Astrocyte (in vitro differentiated cells and primary cell): ENCODE results near the gene CCSER1. TPM values are rescaled to one million over a fixed set of nuclear protein-coding genes. Genes with fewer than 3 reads are reported as not detected.

ENCODE experiments used
- DNase-seq: peaks from one replicate; pipeline ENCODE4 v3.0.0-alpha.2; 2010; ENCODE audit warnings: low read depth
- FAIRE-seq: peaks from 2 replicates; lab custom pipeline; 2011; peaks lifted over from hg19 to GRCh38; lab: Jason Lieb, UNC
- H2AFZ ChIP-seq: 2 replicates; pipeline ENCODE4 v1.6.0; 2012; ENCODE audit warnings: low read depth, low read length, inconsistent platforms
- H3K27ac ChIP-seq: 2 replicates; pipeline ENCODE4 v1.5.1; 2011; ENCODE audit warnings: low read depth, low read length, inconsistent platforms
- H3K27me3 ChIP-seq: 2 replicates; pipeline ENCODE4 v1.6.0; 2011; ENCODE audit warnings: low read length, inconsistent platforms; ENCODE audit not compliant: insufficient read depth
- H3K36me3 ChIP-seq: 2 replicates; pipeline ENCODE4 v1.5.1; 2011; ENCODE audit warnings: low read length, inconsistent platforms; ENCODE audit not compliant: insufficient read depth
- H3K4me1 ChIP-seq: 2 replicates; pipeline ENCODE4 v1.5.1; 2011; ENCODE audit warnings: low read length, inconsistent platforms; ENCODE audit not compliant: insufficient read depth
- H3K4me2 ChIP-seq: 2 replicates; pipeline ENCODE4 v1.6.0; 2012; ENCODE audit warnings: low read length, inconsistent platforms
- H3K4me3 ChIP-seq: 2 replicates; pipeline ENCODE4 v1.5.1; 2011; ENCODE audit warnings: low read depth, mild to moderate bottlenecking, low read length, inconsistent platforms; ENCODE audit not compliant: insufficient read depth
- H3K79me2 ChIP-seq: 2 replicates; pipeline ENCODE4 v1.6.0; 2012; ENCODE audit warnings: mild to moderate bottlenecking, low read length, inconsistent platforms; ENCODE audit not compliant: insufficient read depth
- H3K9ac ChIP-seq: 2 replicates; pipeline ENCODE4 v1.6.0; 2012; ENCODE audit warnings: mild to moderate bottlenecking, low read length, inconsistent platforms
- H3K9me3 ChIP-seq: 2 replicates; pipeline ENCODE4 v1.5.1; 2012; ENCODE audit warnings: low read depth, mild to moderate bottlenecking, low read length, inconsistent platforms; ENCODE audit not compliant: insufficient read depth
- H4K20me1 ChIP-seq: 2 replicates; pipeline ENCODE4 v1.6.0; 2012; ENCODE audit warnings: low read length, inconsistent platforms; ENCODE audit not compliant: insufficient read depth
- H3K27ac Mint-ChIP-seq: one replicate; pipeline ENCODE4 v1.8.0; 2021; ENCODE audit warnings: mild to moderate bottlenecking, mixed read lengths; ENCODE audit not compliant: unreplicated experiment
- H3K27me3 Mint-ChIP-seq: one replicate; pipeline ENCODE4 v1.8.0; 2021; ENCODE audit warnings: low read depth, mixed read lengths; ENCODE audit not compliant: unreplicated experiment
- H3K36me3 Mint-ChIP-seq: one replicate; pipeline ENCODE4 v1.8.0; 2021; ENCODE audit warnings: low read depth, mixed read lengths; ENCODE audit not compliant: unreplicated experiment
- H3K4me1 Mint-ChIP-seq: one replicate; pipeline ENCODE4 v1.8.0; 2021; ENCODE audit warnings: low read depth, mixed read lengths; ENCODE audit not compliant: unreplicated experiment
- H3K4me3 Mint-ChIP-seq: one replicate; pipeline ENCODE4 v1.8.0; 2021; ENCODE audit warnings: mild to moderate bottlenecking, moderate library complexity, mixed read lengths; ENCODE audit not compliant: unreplicated experiment
- H3K9me3 Mint-ChIP-seq: one replicate; pipeline ENCODE4 v1.8.0; 2021; ENCODE audit warnings: mild to moderate bottlenecking, mixed read lengths; ENCODE audit not compliant: unreplicated experiment
- EZH2 ChIP-seq: IDR thresholded peaks from 2 replicates; pipeline ENCODE4 v1.6.1; 2012; ENCODE audit warnings: mild to moderate bottlenecking, low read length, inconsistent platforms; ENCODE audit not compliant: insufficient read depth
- total RNA-seq: library from RNA; stranded (reverse); gene quantifications from 2 replicates; pipeline ENCODE4 v1.2.1, GENCODE V29; 2021
- TF ChIP-seq, protein P1 (sequence below): IDR thresholded peaks from 2 replicates; pipeline ENCODE4 v1.5.1; 2011; ENCODE audit warnings: low read depth, mild to moderate bottlenecking, inconsistent platforms, low read length, moderate library complexity; ENCODE audit not compliant: insufficient read depth

Gene CCSER1
- total RNA-seq, 1 donor from 2014 or later: 2.2 TPM

DNA sequence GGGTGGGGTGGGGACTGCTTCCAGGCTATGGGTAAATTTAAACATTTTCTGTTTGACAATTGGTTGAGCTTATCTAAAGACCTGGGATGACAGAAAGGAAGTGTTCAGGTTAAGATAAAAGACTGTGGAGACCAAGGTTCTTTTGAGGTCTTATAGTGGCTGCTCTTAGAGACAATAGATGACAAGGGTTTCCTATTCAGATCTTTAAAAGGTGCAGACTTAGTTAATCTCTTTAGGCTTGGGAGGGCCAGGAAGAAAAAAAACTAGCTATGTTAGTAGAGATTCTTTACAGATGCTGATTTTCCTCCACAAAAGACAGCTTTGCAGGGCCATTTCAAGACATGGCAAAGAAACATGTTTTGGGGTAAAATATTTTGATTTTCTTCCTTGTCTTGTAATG lies 972.5 kb downstream of the CCSER1 start:
- Histone ChIP-seq H4K20me1 (no peaks in the 10 kb centered on the region), H3K4me1 (no peaks in the 10 kb centered on the region), H3K4me3 (no peak overlapping the region), H2AFZ (no peak overlapping the region), H3K27ac (no peak overlapping the region), H3K9me3 (no peaks in the 10 kb centered on the region), H3K27me3 (no peaks in the 10 kb centered on the region), H3K79me2 (no peaks in the 10 kb centered on the region), H3K36me3 (no peaks in the 10 kb centered on the region), H3K4me2 (no peak overlapping the region), H3K9ac (no peak overlapping the region)
- Mint-ChIP-seq H3K9me3 (peaks cover 7% of the 10 kb centered on the region), H3K36me3 (no peaks in the 10 kb centered on the region), H3K4me3 (no peak overlapping the region), H3K4me1 (no peaks in the 10 kb centered on the region), H3K27ac (no peak overlapping the region), H3K27me3 (no peaks in the 10 kb centered on the region)
- FAIRE-seq (no peak), DNase-seq (no peak)
- TF ChIP-seq, protein P1, sequence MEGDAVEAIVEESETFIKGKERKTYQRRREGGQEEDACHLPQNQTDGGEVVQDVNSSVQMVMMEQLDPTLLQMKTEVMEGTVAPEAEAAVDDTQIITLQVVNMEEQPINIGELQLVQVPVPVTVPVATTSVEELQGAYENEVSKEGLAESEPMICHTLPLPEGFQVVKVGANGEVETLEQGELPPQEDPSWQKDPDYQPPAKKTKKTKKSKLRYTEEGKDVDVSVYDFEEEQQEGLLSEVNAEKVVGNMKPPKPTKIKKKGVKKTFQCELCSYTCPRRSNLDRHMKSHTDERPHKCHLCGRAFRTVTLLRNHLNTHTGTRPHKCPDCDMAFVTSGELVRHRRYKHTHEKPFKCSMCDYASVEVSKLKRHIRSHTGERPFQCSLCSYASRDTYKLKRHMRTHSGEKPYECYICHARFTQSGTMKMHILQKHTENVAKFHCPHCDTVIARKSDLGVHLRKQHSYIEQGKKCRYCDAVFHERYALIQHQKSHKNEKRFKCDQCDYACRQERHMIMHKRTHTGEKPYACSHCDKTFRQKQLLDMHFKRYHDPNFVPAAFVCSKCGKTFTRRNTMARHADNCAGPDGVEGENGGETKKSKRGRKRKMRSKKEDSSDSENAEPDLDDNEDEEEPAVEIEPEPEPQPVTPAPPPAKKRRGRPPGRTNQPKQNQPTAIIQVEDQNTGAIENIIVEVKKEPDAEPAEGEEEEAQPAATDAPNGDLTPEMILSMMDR: no peak
- TF ChIP-seq EZH2: no peak

DNA sequence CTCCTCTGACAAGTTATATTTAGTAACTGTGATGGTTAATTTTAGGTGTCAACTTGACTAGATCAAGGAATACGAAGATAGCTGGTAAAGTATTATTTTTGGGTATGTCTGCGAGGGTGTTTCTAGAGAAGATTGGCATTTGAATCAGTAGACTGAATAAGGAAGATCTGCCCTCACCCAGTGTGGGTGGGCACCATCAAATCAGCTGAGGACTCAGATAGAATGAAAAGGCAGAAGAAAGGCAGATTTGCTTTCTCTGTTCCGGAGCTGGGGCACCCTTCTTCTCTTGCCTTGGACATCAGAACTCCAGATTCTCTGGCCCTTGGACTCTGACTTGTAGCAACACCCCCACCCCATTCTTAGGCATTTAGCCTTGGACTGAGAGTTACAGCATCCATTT lies 981.6 kb downstream of the CCSER1 start:
- Histone ChIP-seq H2AFZ (no peak overlapping the region), H3K4me3 (no peak overlapping the region), H3K4me1 (no peaks in the 10 kb centered on the region), H3K9me3 (no peaks in the 10 kb centered on the region), H3K27me3 (no peaks in the 10 kb centered on the region), H3K9ac (no peak overlapping the region), H3K36me3 (no peaks in the 10 kb centered on the region), H3K79me2 (no peaks in the 10 kb centered on the region), H3K4me2 (no peak overlapping the region), H4K20me1 (no peaks in the 10 kb centered on the region), H3K27ac (no peak overlapping the region)
- Mint-ChIP-seq H3K36me3 (no peaks in the 10 kb centered on the region), H3K9me3 (peaks cover 5% of the 10 kb centered on the region), H3K27me3 (no peaks in the 10 kb centered on the region), H3K4me3 (no peak overlapping the region), H3K4me1 (no peaks in the 10 kb centered on the region), H3K27ac (no peak overlapping the region)
- FAIRE-seq: no peak
- no peak for TF ChIP-seq EZH2
- DNase-seq: no peak

DNA sequence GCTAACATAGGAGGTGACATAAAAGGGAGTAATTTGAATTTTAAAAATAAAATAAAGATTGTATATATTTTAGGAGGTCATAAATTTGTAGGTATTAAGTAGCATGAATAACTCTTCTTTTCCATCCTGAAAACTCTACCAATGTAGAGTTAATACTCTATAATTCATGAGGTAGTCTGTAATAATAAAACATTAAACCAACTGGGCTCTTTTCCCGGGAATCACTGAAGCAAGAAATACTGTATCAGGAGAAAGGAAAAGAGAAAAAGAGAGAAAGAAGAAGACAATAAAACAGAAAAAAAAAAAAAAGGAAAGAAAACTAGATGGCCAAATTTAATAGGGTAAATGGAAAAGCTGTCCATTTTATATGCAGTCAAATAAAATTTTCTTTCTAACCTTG lies 984.4 kb downstream of the CCSER1 start:
- H3K27ac Mint-ChIP-seq: no peak overlapping the region
- Histone ChIP-seq H3K27me3 (no peaks in the 10 kb centered on the region), H4K20me1 (no peaks in the 10 kb centered on the region), H3K36me3 (no peaks in the 10 kb centered on the region), H3K4me3 (no peak overlapping the region), H3K79me2 (no peaks in the 10 kb centered on the region), H3K9ac (no peak overlapping the region), H3K4me1 (no peaks in the 10 kb centered on the region), H2AFZ (no peak overlapping the region), H3K27ac (no peak overlapping the region), H3K9me3 (no peaks in the 10 kb centered on the region), H3K4me2 (no peak overlapping the region)
- DNase-seq (no peak), FAIRE-seq (no peak)
- H3K4me3 Mint-ChIP-seq: no peak overlapping the region
- H3K27me3 Mint-ChIP-seq: no peaks in the 10 kb centered on the region
- no peaks in the 10 kb centered on the region for H3K9me3 Mint-ChIP-seq
- TF ChIP-seq, protein P1: no peak
- no peak for TF ChIP-seq EZH2
- H3K4me1 Mint-ChIP-seq: no peaks in the 10 kb centered on the region
- H3K36me3 Mint-ChIP-seq: no peaks in the 10 kb centered on the region
